Measurements from ENCODE around the gene WBP1.
A peak's percentile ranks its signal among the peaks of the same experiment; 100 is the strongest.
"Not testable (repeated sequence)": the region's sequence is repeated elsewhere in the genome, so short reads cannot be mapped to it uniquely, and the experiment has no call there.

WBP1 gene

GRCh38 chr2:74458132-74458937, at the start of gene WBP1:
Gene WBP1, plus strand, starts transcription at chr2:74458438. Its CDS starts 165 bp downstream, at chr2:74458603.
- DNase-seq (ENCODE audit: low read depth in 3 of 3): peak; percentile 96 to 99 (median 98)

GRCh38 chr2:74413001-74413698, 45.1 kb upstream of the WBP1 start:
- DNase-seq (ENCODE audit: low read depth in 3 of 3): no peak

GRCh38 chr2:74414441-74414840, 43.8 kb upstream of the WBP1 start:
- no peak for DNase-seq (ENCODE audit: low read depth in 3 of 3)

GRCh38 chr2:74414881-74415761, 43.1 kb upstream of the WBP1 start:
- DNase-seq (ENCODE audit: low read depth in 3 of 3): no peak

GRCh38 chr2:74415762-74416395, 42.4 kb upstream of the WBP1 start:
- DNase-seq (ENCODE audit: low read depth in 3 of 3): no peak

- no peak for DNase-seq (ENCODE audit: low read depth in 3 of 3)
These were observed 41.5 kb upstream of the WBP1 start for GRCh38 chr2:74416778-74417177.

GRCh38 chr2:74417197-74417596, 41.0 kb upstream of the WBP1 start:
- DNase-seq (ENCODE audit: low read depth in 3 of 3): no peak

- no peak for DNase-seq (ENCODE audit: low read depth in 3 of 3)
These were observed 40.5 kb upstream of the WBP1 start for GRCh38 chr2:74417763-74418162.

GRCh38 chr2:74418312-74418711, 39.9 kb upstream of the WBP1 start:
- no peak for DNase-seq (ENCODE audit: low read depth in 3 of 3)

- DNase-seq (ENCODE audit: low read depth in 3 of 3): no peak
These were observed 38.9 kb upstream of the WBP1 start for GRCh38 chr2:74419345-74419744.

- no peak for DNase-seq (ENCODE audit: low read depth in 3 of 3)
These were observed 38.2 kb upstream of the WBP1 start for GRCh38 chr2:74420006-74420405.

- not testable (repeated sequence) for DNase-seq (ENCODE audit: low read depth in 3 of 3)
These were observed 37.7 kb upstream of the WBP1 start for GRCh38 chr2:74420443-74421103.

- peak; percentile 86 to 95 (median 92) for DNase-seq (ENCODE audit: low read depth in 3 of 3)
These were observed 36.9 kb upstream of the WBP1 start, which contains the start of the genes C2orf81 and WDR54 for GRCh38 chr2:74421221-74421870. Gene C2orf81, minus strand, starts transcription at chr2:74421619. Its CDS starts 59 bp downstream, at chr2:74421560. Gene WDR54, plus strand, starts transcription at chr2:74421730. Its CDS starts 424 bp downstream, at chr2:74422154.

- DNase-seq (ENCODE audit: low read depth in 3 of 3): no peak
These were observed 34.8 kb upstream of the WBP1 start for GRCh38 chr2:74423231-74424095.

- DNase-seq (ENCODE audit: low read depth in 3 of 3): no peak
These were observed 33.9 kb upstream of the WBP1 start for GRCh38 chr2:74424139-74424992.

GRCh38 chr2:74424995-74425406, 33.2 kb upstream of the WBP1 start:
- no peak for DNase-seq (ENCODE audit: low read depth in 3 of 3)

GRCh38 chr2:74425523-74425922, 32.7 kb upstream of the WBP1 start:
- DNase-seq (ENCODE audit: low read depth in 3 of 3): no peak

GRCh38 chr2:74426181-74426758, 32.0 kb upstream of the WBP1 start:
- no peak for DNase-seq (ENCODE audit: low read depth in 3 of 3)

Measured in stimulated activated CD4-positive, alpha-beta T cell treated with anti-CD3 and anti-CD28 coated beads, TNF-alpha, amount 100 ng/mL, for 24 hours (primary cell).